ENCODE measurements around the gene LLGL2. TPM values are rescaled to one million over a fixed set of nuclear protein-coding genes. Genes with fewer than 3 reads are reported as not detected.

The LLGL2 gene
- total RNA-seq, 2 donors from 2014 or later: 43.0 to 65.3 TPM

DNA sequence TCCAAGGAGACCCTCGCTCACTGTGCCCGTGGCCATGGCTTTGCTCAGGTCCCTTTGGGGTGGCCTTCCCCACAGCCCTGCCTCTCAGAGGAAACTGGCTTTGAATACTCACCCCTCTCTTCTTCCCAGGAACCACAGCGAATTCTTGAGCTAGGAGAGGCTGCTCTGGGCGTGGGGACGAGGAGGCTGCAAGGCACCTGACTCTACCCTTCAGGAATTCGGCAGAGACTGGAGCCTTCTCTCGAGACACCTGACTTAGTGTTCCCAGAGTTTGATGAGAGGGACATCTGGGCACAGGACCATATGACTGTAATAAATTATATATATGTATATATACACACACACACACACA, 6.2 kb downstream of the LLGL2 start:
- 76% methylated on average over 6 of the region's 7 CpGs for WGBS
- H3K4me1 ChIP-seq (replicated peaks): peaks cover 2% of the 10 kb centered on the region
- TF ChIP-seq POLR2AphosphoS5 (IDR thresholded peaks at IDR 0.05): no peak
- TF ChIP-seq POLR2A (IDR thresholded peaks at IDR 0.05): no peak
- TF ChIP-seq, protein P1, sequence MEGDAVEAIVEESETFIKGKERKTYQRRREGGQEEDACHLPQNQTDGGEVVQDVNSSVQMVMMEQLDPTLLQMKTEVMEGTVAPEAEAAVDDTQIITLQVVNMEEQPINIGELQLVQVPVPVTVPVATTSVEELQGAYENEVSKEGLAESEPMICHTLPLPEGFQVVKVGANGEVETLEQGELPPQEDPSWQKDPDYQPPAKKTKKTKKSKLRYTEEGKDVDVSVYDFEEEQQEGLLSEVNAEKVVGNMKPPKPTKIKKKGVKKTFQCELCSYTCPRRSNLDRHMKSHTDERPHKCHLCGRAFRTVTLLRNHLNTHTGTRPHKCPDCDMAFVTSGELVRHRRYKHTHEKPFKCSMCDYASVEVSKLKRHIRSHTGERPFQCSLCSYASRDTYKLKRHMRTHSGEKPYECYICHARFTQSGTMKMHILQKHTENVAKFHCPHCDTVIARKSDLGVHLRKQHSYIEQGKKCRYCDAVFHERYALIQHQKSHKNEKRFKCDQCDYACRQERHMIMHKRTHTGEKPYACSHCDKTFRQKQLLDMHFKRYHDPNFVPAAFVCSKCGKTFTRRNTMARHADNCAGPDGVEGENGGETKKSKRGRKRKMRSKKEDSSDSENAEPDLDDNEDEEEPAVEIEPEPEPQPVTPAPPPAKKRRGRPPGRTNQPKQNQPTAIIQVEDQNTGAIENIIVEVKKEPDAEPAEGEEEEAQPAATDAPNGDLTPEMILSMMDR (IDR thresholded peaks at IDR 0.05): no peak
- H3K9me3 ChIP-seq: no peaks in the 10 kb centered on the region
- DNase-seq (ENCODE audit: low spot score): no peak
- intact Hi-C loops (cut with DNase I): no loop called here
- no peak overlapping the region for H3K27ac ChIP-seq
- H3K27me3 ChIP-seq (replicated peaks; ENCODE audit: insufficient read depth): no peaks in the 10 kb centered on the region
- no peaks in the 10 kb centered on the region for H3K36me3 ChIP-seq
- no peak overlapping the region for H3K4me3 ChIP-seq

- no peak overlapping the region for H3K4me3 ChIP-seq
- intact Hi-C loops (cut with DNase I): no loop called here
- 88% methylated on average over 15 of the region's 15 CpGs for WGBS
- H3K9me3 ChIP-seq: no peaks in the 10 kb centered on the region
- no peaks in the 10 kb centered on the region for H3K4me1 ChIP-seq (replicated peaks)
- no peaks in the 10 kb centered on the region for H3K27me3 ChIP-seq (replicated peaks; ENCODE audit: insufficient read depth)
- TF ChIP-seq POLR2AphosphoS5 (IDR thresholded peaks at IDR 0.05) (no peak), POLR2A (IDR thresholded peaks at IDR 0.05) (no peak)
- TF ChIP-seq, protein P1 (IDR thresholded peaks at IDR 0.05): no peak
- DNase-seq (ENCODE audit: low spot score): no peak
- no peaks in the 10 kb centered on the region for H3K36me3 ChIP-seq
- no peak overlapping the region for H3K27ac ChIP-seq
Measured at GRCh38 chr17:75535119-75535537, 9.6 kb downstream of the LLGL2 start.

DNA sequence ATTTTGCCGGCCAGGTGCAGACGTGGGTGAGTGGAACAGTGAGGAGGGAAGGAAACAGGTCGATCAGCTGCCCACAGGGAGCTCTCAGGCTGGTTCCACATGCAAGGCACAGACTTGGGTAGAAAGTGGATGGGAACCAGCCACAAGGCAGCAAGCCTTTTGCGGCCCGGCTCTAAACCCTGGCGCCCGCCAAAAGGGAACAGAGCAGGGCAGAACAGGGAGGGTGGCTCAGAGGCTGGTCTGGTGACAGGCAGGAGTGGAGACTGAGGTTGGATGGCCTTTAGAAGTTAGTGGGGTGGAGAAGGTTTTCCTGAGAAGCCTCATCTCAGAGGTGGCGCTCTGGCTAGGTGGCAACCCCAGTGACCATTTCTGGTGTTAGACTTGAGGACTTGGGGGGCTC, 10.4 kb downstream of the LLGL2 start:
- H3K27me3 ChIP-seq (replicated peaks; ENCODE audit: insufficient read depth): no peaks in the 10 kb centered on the region
- TF ChIP-seq POLR2A (IDR thresholded peaks at IDR 0.05): no peak
- TF ChIP-seq, protein P1 (IDR thresholded peaks at IDR 0.05): no peak
- no peak for TF ChIP-seq POLR2AphosphoS5 (IDR thresholded peaks at IDR 0.05)
- DNase-seq (ENCODE audit: low spot score): no peak
- no peaks in the 10 kb centered on the region for H3K4me1 ChIP-seq (replicated peaks)
- intact Hi-C loops (cut with DNase I): no loop called here
- no peak overlapping the region for H3K27ac ChIP-seq
- H3K9me3 ChIP-seq: no peaks in the 10 kb centered on the region
- no peaks in the 10 kb centered on the region for H3K36me3 ChIP-seq
- H3K4me3 ChIP-seq: no peak overlapping the region
- WGBS: 90% methylated on average over 8 of the region's 8 CpGs

DNA sequence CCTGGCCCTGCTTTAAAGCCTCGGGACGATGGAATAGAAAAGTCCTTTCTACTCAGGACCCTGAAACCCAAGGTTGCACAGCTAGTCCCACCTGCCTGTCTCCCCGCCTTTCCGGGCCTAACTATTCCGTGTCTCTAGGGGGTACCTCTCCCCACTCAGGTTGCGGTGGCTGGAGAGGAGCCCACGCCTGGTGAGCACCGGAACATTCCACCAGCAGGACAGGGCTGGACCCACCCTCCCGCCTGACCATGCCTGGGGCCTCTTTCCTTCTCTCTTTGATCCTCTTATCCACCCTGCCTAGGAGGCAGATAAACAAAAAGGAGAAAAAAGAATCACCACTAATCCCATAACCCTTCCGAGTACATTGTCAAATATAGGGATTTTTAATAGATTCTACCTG, 10.9 kb downstream of the LLGL2 start:
- Histone ChIP-seq H3K27ac (no peak overlapping the region), H3K4me3 (no peak overlapping the region), H3K27me3 (replicated peaks; ENCODE audit: insufficient read depth) (no peaks in the 10 kb centered on the region), H3K4me1 (replicated peaks) (no peaks in the 10 kb centered on the region), H3K36me3 (no peaks in the 10 kb centered on the region), H3K9me3 (no peaks in the 10 kb centered on the region)
- 81% methylated on average over 10 of the region's 10 CpGs for WGBS
- TF ChIP-seq POLR2AphosphoS5 (IDR thresholded peaks at IDR 0.05): no peak
- TF ChIP-seq, protein P1 (IDR thresholded peaks at IDR 0.05): no peak
- no peak for TF ChIP-seq POLR2A (IDR thresholded peaks at IDR 0.05)
- intact Hi-C loops (cut with DNase I): no loop called here
- DNase-seq (ENCODE audit: low spot score): no peak

- Histone ChIP-seq H3K4me3 (no peak overlapping the region), H3K36me3 (no peaks in the 10 kb centered on the region), H3K4me1 (replicated peaks) (no peaks in the 10 kb centered on the region), H3K27ac (no peak overlapping the region), H3K9me3 (no peaks in the 10 kb centered on the region), H3K27me3 (replicated peaks; ENCODE audit: insufficient read depth) (no peaks in the 10 kb centered on the region)
- 51% methylated on average over 13 of the region's 13 CpGs for WGBS
- intact Hi-C loops (cut with DNase I): no loop called here
- no peak for DNase-seq (ENCODE audit: low spot score)
- no peak for TF ChIP-seq POLR2AphosphoS5 (IDR thresholded peaks at IDR 0.05)
- TF ChIP-seq, protein P1 (IDR thresholded peaks at IDR 0.05): peak in 1 of 4 experiments; percentile 4
- TF ChIP-seq POLR2A (IDR thresholded peaks at IDR 0.05): no peak
Measured at GRCh38 chr17:75539967-75540729, 14.7 kb downstream of the LLGL2 start.
